Peyer's patch (tissue), 4 donors: ENCODE measurements around the gene PNPO.

Experiments used
- POLR2A ChIP-seq, 2 donors: fragments of 450-650 bp; IDR thresholded peaks; one replicate each; pipeline ENCODE4 v1.5.1; 2017; ENCODE audit warnings: antibody characterized with exemption in 2 of 2, mild to moderate bottlenecking in 2 of 2, moderate library complexity in 2 of 2
- TF ChIP-seq, protein P1 (sequence below), 6 experiments: fragments of 450-650 bp in 4 of 6; fragments of 200-600 bp in 2 of 6; sonication (generic) in 1 of 6; IDR thresholded peaks; one replicate each; pipeline ENCODE4 v1.5.1; 2017 to 2019; ENCODE audit warnings: antibody characterized with exemption in 6 of 6, mild to moderate bottlenecking in 3 of 6, moderate library complexity in 1 of 6

DNA sequence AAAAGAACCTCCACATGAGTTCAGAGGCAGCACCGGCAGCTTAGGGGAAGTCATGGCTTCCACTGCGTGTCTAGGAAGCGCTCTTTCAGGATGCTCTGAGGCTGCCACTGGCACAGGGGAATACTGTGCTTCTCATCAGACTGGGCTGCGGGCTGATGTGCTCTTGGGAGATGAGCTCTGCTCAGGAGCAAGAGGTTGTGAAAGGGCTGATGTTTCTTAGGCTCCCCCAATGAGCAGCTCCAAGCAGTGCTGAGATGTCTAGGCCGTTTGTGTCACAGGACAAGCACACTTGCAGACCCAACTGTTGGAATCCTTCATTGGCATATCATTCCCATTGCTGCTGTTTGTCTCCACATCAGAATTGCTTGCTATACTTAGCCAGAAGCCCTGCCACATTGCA is 41.7 kb upstream of the PNPO start:
- TF ChIP-seq, protein P1, sequence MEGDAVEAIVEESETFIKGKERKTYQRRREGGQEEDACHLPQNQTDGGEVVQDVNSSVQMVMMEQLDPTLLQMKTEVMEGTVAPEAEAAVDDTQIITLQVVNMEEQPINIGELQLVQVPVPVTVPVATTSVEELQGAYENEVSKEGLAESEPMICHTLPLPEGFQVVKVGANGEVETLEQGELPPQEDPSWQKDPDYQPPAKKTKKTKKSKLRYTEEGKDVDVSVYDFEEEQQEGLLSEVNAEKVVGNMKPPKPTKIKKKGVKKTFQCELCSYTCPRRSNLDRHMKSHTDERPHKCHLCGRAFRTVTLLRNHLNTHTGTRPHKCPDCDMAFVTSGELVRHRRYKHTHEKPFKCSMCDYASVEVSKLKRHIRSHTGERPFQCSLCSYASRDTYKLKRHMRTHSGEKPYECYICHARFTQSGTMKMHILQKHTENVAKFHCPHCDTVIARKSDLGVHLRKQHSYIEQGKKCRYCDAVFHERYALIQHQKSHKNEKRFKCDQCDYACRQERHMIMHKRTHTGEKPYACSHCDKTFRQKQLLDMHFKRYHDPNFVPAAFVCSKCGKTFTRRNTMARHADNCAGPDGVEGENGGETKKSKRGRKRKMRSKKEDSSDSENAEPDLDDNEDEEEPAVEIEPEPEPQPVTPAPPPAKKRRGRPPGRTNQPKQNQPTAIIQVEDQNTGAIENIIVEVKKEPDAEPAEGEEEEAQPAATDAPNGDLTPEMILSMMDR (IDR thresholded peaks at IDR 0.05) = no peak
- TF ChIP-seq POLR2A (IDR thresholded peaks at IDR 0.05) = no peak
